M059J (cell line): ENCODE results near the gene ATP11A. TPM values are rescaled to one million over a fixed set of nuclear protein-coding genes. Genes with fewer than 3 reads are reported as not detected.
A peak's percentile ranks its signal among the peaks of the same experiment; 100 is the strongest.
"Not testable (repeated sequence)": the region's sequence is repeated elsewhere in the genome, so short reads cannot be mapped to it uniquely, and the experiment has no call there.

Experiments
- DNase-seq: peaks from one replicate; pipeline ENCODE4 v3.0.0-alpha.2; 2012; ENCODE audit warnings: low read depth
- total RNA-seq: library from RNA; depleted of rRNA; stranded (reverse); fragments of >200 nt; shearing (Covaris generic); gene quantifications from 2 replicates; pipeline ENCODE4 v1.2.3, GENCODE V29; 2014

Gene ATP11A
- total RNA-seq, 1 experiment from 2014 or later = 6.0 TPM

DNA sequence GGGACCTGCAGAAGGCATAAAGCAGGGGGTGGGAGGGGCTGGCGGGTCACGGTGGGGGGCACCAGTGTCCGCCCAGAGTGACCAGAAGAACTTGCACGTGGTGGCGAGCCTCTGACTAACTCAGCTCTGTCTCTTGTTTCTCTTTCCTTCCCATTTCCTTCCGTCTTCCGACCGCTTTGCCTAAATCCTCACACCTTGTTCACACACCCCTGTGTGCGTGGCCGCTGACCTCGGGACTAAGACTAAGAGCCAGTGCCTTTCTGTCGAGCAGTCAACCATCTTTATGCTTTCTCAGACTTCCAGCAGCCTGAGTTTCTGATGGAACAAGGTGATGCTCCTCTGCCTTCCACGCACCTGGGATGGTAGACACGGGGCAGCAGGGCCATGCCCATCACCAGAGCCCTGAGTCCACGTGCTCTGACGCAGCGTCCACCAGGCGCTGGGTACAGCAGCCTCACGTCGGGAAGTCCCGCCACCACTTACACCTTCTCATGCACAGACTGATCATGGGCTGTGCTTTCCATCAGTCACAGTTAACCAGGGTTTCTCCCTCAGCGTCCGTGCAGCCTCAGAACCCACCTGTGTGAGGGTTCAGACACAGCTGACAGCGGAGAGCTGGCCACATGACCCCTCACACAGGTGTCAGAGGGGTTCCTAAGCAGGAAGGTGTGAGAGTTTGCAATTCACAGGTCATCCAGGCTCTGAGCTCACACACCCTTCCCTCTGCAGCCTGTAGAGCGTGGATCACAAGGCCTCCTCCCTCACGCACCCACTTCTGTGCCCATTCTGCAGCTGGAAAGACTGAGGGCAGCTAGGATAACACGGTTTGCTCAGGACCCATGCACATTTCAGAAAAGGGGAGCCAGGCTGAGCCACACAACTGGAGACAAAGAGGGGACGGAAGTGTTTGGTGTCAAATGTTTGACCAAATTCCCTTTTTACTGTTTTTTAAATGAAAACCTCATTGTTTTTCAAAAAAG, 188.4 kb downstream of the ATP11A start:
- DNase-seq = no peak

DNA sequence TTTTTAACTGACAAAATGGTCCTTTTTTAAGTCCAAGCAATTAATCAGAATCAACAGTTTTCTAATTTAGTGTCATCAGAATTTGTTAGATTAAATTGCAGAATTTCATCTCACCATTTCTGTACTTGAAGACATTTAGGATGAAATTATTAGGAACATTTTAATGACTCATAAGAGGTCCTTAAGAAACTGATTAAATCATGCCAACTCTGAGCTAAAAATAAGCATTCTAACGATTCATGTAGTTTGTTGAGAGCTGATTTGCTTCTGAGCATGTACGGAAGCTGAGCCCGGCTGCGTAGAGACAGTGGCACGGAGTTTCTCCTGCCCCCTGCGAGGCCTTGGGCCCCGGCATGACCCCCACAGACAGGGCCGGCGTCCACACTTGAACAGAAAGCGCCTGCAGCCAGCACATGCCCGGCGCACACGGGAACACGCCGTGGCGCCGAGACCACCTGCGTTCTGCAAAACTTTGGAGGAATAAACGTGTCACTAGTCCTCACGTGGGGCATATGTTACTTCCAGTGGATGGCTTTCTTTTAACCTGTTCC, 189.5 kb downstream of the ATP11A start:
- DNase-seq = no peak

DNA sequence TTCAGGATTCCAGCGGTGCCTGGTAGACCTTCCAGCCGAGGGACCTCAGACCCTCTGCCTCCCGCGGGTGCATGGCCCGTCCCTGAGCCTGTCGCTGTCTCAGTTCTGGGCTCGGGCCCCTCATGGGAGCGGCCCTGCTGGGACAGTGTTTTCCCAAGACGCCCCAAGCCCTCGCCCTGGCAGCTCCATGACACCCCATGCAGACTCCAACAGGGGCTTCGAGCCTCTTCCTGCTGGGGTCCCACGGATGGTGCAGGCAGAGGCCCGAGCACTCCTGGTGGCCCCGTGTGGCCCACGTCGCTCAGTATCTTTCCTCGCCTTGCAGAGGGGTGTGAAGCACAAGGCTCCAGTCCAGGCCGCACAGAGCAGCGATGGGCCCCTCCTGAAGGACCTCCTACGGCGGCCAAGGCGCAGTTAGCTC, 190.4 kb downstream of the ATP11A start:
- no peak for DNase-seq

DNA sequence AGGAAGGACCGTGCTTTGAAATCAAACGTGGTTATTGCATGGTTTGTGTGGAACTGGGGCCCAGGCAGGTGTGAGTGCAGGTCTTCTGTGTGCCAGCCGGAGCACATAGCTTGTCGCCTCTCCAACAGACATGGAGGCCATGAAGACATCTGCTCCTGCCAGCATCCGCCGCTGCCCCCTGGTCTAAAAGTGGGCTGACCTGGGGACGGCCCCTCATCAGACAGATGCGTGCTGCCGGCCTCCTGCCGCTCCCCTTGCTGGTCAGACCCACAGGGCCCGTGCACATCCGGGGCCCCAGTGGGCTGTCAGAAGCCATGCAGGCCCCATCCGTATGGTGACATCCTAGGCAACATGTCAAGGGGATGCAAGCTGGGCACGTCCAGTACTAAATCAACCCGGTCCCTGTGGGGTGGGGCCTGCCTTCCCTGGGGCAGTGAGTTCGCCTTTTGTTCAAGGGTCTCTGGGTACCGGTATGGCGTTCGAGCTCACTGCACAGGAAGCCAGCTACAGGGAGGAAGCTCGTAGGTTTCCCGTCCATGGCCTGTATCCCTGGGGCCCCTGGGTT, 191.2 kb downstream of the ATP11A start:
- DNase-seq = no peak

- no peak for DNase-seq
These were observed 192.1 kb downstream of the ATP11A start for GRCh38 chr13:112881656-112882554.

- DNase-seq = no peak
These were observed 192.8 kb downstream of the ATP11A start for GRCh38 chr13:112882555-112883024.

GRCh38 chr13:112883241-112883945, 193.6 kb downstream of the ATP11A start:
- DNase-seq = no peak

DNA sequence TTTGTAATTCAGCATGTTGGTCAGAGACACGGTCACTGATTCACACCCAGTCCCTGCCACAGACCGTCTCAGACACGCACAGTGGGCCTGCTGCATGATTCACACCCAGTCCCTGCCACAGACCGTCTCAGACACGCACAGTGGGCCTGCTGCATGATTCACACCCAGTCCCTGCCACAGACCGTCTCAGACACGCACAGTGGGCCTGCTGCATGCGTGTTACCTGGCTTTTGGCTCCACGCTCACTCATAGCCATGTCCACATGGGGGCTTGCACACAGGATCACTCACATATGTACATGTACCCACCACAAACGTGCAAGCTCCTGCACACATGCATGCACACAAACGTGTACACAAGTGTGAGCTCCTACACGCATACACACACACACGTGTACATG, 194.9 kb downstream of the ATP11A start:
- DNase-seq = not testable (repeated sequence)

DNA sequence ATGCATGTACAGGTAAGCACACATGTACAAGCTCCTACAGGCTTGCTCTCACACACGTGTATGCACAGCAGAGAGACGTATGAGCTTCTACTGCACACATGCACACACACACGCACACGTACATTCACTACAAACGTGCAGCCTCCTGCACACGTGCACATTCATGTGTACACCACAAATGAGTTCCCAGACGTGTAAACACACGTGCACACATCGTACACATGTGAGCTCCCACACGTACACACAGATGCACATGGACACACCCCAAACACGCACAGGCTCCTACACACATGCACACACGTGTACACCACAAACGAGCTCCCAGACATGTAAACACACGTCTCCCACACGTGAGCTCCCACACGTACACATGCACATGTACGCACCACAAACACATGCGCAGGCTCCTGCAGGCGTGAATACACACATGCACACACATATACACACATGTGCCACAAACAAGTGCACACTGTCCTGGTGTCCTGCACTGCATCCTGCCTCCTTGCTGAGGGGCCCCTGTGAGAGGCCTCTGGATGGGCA, 195.5 kb downstream of the ATP11A start:
- DNase-seq = no peak

- peak; percentile 82 for DNase-seq
These were observed 196.0 kb downstream of the ATP11A start for GRCh38 chr13:112885782-112886268.

DNA sequence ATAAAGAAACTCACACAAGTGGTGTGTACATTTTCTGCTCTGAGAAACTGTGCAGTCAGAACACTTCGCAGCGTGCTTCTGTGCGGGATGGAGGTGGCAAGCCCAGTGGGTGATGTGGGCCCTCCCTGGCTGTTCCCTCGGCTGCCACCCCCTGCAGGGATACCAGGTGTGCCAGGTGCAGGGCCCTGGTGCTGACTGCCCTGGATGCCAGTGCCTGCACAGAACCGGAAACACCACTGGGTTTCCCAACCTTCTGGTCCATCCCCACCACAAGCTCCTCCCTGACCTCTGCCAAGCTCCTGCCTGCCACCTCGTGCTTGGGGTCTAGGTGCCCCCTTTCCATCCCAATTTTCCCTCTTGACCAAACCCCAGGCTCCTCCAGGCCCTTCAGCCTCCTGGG, 197.3 kb downstream of the ATP11A start:
- DNase-seq = no peak

- DNase-seq = no peak
These were observed 197.7 kb downstream of the ATP11A start for GRCh38 chr13:112887557-112887991.

DNA sequence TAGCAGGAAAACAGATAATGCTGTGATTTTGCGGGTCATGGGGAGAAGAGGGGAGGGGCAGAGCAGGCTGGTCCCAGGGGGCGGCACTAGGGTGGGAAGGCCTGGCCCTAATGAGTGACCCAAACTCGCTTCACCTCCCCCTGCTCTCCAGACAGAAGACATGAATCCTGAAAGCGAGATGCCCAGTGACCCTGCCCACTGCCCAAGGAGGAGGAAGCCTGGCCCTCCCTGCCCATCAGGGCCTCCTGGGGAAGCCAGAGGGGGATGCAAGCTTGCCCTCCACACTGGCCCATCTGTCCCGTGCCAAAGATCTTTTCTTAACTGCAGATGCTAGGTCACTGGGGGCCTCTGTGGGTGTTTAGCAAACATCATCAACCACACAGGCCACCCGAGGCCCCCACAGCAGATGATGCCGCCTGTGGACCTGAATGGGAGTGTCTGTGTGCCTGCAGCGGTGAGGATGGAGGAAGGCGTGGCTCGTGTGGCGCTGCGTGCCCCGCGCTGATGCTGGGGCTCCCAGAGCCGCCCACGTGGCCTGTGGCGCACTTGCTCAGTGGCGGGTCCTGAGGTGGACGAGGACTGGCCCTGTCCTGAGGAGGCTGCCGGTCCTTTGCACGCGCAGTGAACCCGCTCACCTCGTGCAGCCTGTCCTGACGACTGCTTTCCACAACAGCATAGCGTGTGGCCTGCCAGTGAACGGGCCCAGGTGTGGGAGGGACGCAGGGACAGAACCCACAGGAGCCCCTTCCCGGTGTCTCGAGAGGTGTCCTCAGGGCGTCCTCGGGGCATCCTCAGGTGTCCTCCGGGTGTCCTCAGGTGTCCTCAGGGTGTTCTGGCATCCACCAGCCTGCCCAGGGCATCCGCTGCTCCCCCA, 198.6 kb downstream of the ATP11A start:
- no peak for DNase-seq

GRCh38 chr13:112889351-112890290, 199.8 kb downstream of the ATP11A start:
- DNase-seq = no peak

GRCh38 chr13:112890316-112891145, 200.7 kb downstream of the ATP11A start:
- no peak for DNase-seq

DNA sequence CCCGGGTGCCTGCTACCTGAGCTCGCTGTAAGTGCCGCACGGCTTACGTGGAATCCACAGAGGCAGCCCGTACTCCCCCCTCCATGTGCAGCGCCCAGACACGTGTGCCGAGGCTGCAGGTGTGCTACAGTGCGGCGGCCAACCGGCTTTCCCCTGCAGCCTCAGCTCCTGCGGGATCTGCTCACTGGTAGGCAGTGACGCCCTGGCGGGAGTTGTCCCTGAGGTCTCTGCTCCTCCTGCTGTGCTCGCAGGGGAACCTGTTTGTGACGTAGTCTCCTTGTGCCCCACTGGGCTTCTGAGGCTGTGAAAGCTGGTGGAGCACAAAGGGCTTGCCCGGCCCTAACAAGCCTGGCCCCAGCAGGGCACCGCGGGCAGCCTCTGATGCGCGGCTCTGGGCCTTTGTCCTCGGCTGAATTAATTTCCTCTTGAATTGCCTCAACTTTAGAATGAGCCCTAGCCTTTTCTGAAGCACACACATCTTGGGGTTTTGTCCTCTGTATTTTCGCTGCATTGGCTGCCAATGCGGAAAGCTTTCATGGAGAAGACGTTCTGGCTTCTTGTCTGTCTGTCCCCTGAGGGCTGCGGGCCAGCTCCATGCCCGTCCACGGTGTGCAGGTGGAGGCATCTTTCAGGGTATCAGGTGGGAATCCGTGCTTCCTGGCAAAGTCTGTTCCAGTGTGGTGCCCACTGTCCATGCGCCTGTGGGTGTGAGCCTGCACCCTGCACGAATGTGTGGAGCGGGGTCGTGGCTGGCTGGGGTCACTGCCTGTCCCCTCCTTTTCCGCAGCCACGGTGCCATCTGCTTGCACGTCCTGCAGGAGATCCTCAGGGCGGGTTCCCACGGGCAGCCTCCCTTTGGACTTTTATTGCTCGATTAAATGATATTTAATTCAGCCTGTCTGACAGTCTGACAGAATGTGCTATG, 201.9 kb downstream of the ATP11A start:
- no peak for DNase-seq
